ENCODE measurements around the gene ZNF865. TPM values are rescaled to one million over a fixed set of nuclear protein-coding genes. Genes with fewer than 3 reads are reported as not detected.
A peak's percentile ranks its signal among the peaks of the same experiment; 100 is the strongest.

Gene ZNF865
- total and polyA plus RNA-seq, 8 donors, result 5.7 to 9.7 (median 7.8) TPM

GRCh38 chr19:55578761-55579747, 26.4 kb upstream of the ZNF865 start:
- no peak for TF ChIP-seq CTCF (IDR thresholded peaks at IDR 0.05)
- no peaks in the 10 kb centered on the region for H3K9me3 ChIP-seq
- H3K27ac ChIP-seq, result no peak overlapping the region
- peaks cover 5 to 10% (median 8%) of the 10 kb centered on the region in 3 donors for H3K4me1 ChIP-seq
- ATAC-seq (no peak), FAIRE-seq (no peak), DNase-seq (peak in 3 of 6 donors; percentile 44 to 77 (median 58))
- intact Hi-C loops (cut with DNase I), result no loop called here
- peaks cover 0 to 13% (median 0%) of the 10 kb centered on the region in 3 donors for H3K36me3 ChIP-seq
- no peaks in the 10 kb centered on the region for H3K27me3 ChIP-seq
- H3K4me3 ChIP-seq, result peak overlapping the region in 2 of 4 donors; percentile 79
- WGBS, 2 donors, result 93 to 94% methylated on average over 76 to 90 of the region's 90 CpGs

GRCh38 chr19:55579766-55580621, 25.5 kb upstream of the ZNF865 start:
- H3K9me3 ChIP-seq, result no peaks in the 10 kb centered on the region
- H3K27ac ChIP-seq, result peak overlapping the region; percentile 76 to 84 (median 82)
- H3K4me3 ChIP-seq, result peak overlapping the region; percentile 74 to 80 (median 79)
- peaks cover 5 to 10% (median 8%) of the 10 kb centered on the region in 3 donors for H3K4me1 ChIP-seq
- intact Hi-C loops (cut with DNase I), result no loop called here
- DNase-seq, result peak in 2 of 6 donors; percentile 31 to 40
- no peak for TF ChIP-seq CTCF (IDR thresholded peaks at IDR 0.05)
- H3K27me3 ChIP-seq, result no peaks in the 10 kb centered on the region
- H3K36me3 ChIP-seq, result peaks cover 0 to 13% (median 0%) of the 10 kb centered on the region in 3 donors
- 12% methylated on average over 19 to 20 of the region's 20 CpGs for WGBS, 2 donors
- ATAC-seq, result peak; percentile 15 to 44 (median 30)
- FAIRE-seq, result no peak

- DNase-seq (peak; percentile 85 to 94 (median 90)), ATAC-seq (peak; percentile 84 to 93 (median 90)), FAIRE-seq (no peak)
- H3K27ac ChIP-seq, result peak within 1 kb of the TSS; percentile 76 to 84 (median 82)
- no peaks in the 10 kb centered on the region for H3K9me3 ChIP-seq
- H3K4me3 ChIP-seq, result peak within 1 kb of the TSS; percentile 74 to 80 (median 79)
- 0 to 1% methylated on average over 18 to 24 of the region's 24 CpGs for WGBS, 2 donors
- no peaks in the 10 kb centered on the region for H3K27me3 ChIP-seq
- peaks cover 5 to 12% (median 8%) of the 10 kb centered on the region in 3 donors for H3K4me1 ChIP-seq
- intact Hi-C loops (cut with DNase I), result no loop called here
- H3K36me3 ChIP-seq, result peaks cover 0 to 13% (median 0%) of the 10 kb centered on the region in 3 donors
- no peak for TF ChIP-seq CTCF (IDR thresholded peaks at IDR 0.05)
Observed at GRCh38 chr19:55580628-55581144, 24.8 kb upstream of the ZNF865 start, which contains the start of gene ZNF579. Gene ZNF579, minus strand, starts transcription at chr19:55580848. Its CDS starts 1,209 bp downstream, at chr19:55579639.

GRCh38 chr19:55581145-55581822, 24.2 kb upstream of the ZNF865 start:
- FAIRE-seq (no peak), DNase-seq (peak in 1 of 6 donors; percentile 33), ATAC-seq (peak; percentile 15 to 41 (median 28))
- 5 to 11% methylated on average over 12 of the region's 12 CpGs for WGBS, 2 donors
- no peaks in the 10 kb centered on the region for H3K9me3 ChIP-seq
- peak overlapping the region; percentile 74 to 80 (median 79) for H3K4me3 ChIP-seq
- no peak for TF ChIP-seq CTCF (IDR thresholded peaks at IDR 0.05)
- peak overlapping the region; percentile 76 to 84 (median 82) for H3K27ac ChIP-seq
- peaks cover 0 to 13% (median 0%) of the 10 kb centered on the region in 3 donors for H3K36me3 ChIP-seq
- intact Hi-C loops (cut with DNase I), result no loop called here
- H3K27me3 ChIP-seq, result no peaks in the 10 kb centered on the region
- peaks cover 8 to 14% (median 11%) of the 10 kb centered on the region in 3 donors for H3K4me1 ChIP-seq

Measured in pancreas (tissue), 10 donors.